ENCODE results near the gene ABCA2. TPM values are rescaled to one million over a fixed set of nuclear protein-coding genes. Genes with fewer than 3 reads are reported as not detected.

ABCA2 gene
- polyA plus RNA-seq, 1 experiment: 16.0 TPM

DNA sequence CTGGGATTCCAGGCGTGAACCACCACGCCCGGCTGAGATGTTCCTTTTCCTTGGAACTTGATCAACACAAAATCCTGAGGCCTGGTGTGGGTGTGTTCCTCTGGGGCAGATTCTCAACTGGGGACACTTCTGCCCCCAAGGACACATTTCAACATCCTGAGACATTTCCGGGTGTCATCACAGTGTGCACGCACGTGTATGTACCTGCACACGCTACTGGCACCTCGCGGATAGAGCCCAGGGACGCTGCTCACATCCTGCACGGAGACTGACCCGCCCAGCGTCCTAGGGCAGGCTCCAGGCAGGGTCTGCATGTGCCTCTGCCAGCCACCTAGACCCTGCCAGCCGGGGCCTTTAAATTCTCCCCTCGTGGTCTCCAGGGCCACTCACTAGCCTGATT, 34.3 kb upstream of the ABCA2 start:
- Histone ChIP-seq H3K4me3 (ENCODE audit: low read depth, low read length) (no peak overlapping the region), H3K36me3 (ENCODE audit: control insufficient read depth, insufficient read depth, low read length) (no peaks in the 10 kb centered on the region), H3K27me3 (ENCODE audit: control insufficient read depth, insufficient read depth, low read length) (no peaks in the 10 kb centered on the region)
- ChIA-PET POLR2A (no interaction called here), CTCF (interaction anchor here (0.8 to 9.4 kb wide), 3 partner anchors 14 to 33 kb away, joined by 4 to 153 read pairs (median 20); partner anchors contain the start of genes ABCA2 and NPDC1)
- DNase-seq (ENCODE audit: low read depth): no peak
- TF ChIP-seq, protein P1, sequence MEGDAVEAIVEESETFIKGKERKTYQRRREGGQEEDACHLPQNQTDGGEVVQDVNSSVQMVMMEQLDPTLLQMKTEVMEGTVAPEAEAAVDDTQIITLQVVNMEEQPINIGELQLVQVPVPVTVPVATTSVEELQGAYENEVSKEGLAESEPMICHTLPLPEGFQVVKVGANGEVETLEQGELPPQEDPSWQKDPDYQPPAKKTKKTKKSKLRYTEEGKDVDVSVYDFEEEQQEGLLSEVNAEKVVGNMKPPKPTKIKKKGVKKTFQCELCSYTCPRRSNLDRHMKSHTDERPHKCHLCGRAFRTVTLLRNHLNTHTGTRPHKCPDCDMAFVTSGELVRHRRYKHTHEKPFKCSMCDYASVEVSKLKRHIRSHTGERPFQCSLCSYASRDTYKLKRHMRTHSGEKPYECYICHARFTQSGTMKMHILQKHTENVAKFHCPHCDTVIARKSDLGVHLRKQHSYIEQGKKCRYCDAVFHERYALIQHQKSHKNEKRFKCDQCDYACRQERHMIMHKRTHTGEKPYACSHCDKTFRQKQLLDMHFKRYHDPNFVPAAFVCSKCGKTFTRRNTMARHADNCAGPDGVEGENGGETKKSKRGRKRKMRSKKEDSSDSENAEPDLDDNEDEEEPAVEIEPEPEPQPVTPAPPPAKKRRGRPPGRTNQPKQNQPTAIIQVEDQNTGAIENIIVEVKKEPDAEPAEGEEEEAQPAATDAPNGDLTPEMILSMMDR (IDR thresholded peaks at IDR 0.05; ENCODE audit: insufficient read depth, low read depth, low read length): no peak

GRCh38 chr9:137058521-137059234, 30.6 kb upstream of the ABCA2 start:
- no peak for DNase-seq (ENCODE audit: low read depth)
- Histone ChIP-seq H3K27me3 (ENCODE audit: control insufficient read depth, insufficient read depth, low read length) (peaks cover 5% of the 10 kb centered on the region), H3K4me3 (ENCODE audit: low read depth, low read length) (no peak overlapping the region), H3K36me3 (ENCODE audit: control insufficient read depth, insufficient read depth, low read length) (no peaks in the 10 kb centered on the region)
- CTCF ChIA-PET: interaction anchor here (0.8 to 2.3 kb wide), 4 partner anchors 8 to 29 kb away, joined by 3 to 11 read pairs (median 6); partner anchors contain the start of gene NPDC1
- POLR2A ChIA-PET: no interaction called here
- TF ChIP-seq, protein P1 (IDR thresholded peaks at IDR 0.05; ENCODE audit: insufficient read depth, low read depth, low read length): no peak

GRCh38 chr9:137057545-137057944, 29.5 kb upstream of the ABCA2 start:
- DNase-seq (ENCODE audit: low read depth): no peak
- ChIA-PET CTCF (interaction anchor here (1.8 to 3.2 kb wide), 3 partner anchors 10 to 11 kb away, joined by 8 to 26 read pairs (median 11); partner anchors contain the start of gene NPDC1), POLR2A (no interaction called here)
- Histone ChIP-seq H3K36me3 (ENCODE audit: control insufficient read depth, insufficient read depth, low read length) (no peaks in the 10 kb centered on the region), H3K4me3 (ENCODE audit: low read depth, low read length) (no peak overlapping the region), H3K27me3 (ENCODE audit: control insufficient read depth, insufficient read depth, low read length) (peaks cover 10% of the 10 kb centered on the region)
- TF ChIP-seq, protein P1 (IDR thresholded peaks at IDR 0.05; ENCODE audit: insufficient read depth, low read depth, low read length): no peak

- POLR2A ChIA-PET: no interaction called here
- H3K27me3 ChIP-seq (ENCODE audit: control insufficient read depth, insufficient read depth, low read length): peaks cover 12% of the 10 kb centered on the region
Measured at GRCh38 chr9:137056739-137057415, 28.8 kb upstream of the ABCA2 start.

More at GRCh38 chr9:137056739-137057415, 28.8 kb upstream of the ABCA2 start:
- Histone ChIP-seq H3K4me3 (ENCODE audit: low read depth, low read length) (no peak overlapping the region), H3K36me3 (ENCODE audit: control insufficient read depth, insufficient read depth, low read length) (no peaks in the 10 kb centered on the region)
- DNase-seq (ENCODE audit: low read depth): no peak
- CTCF ChIA-PET: interaction anchor here (1.7 to 5.6 kb wide), 6 partner anchors 7 to 28 kb away, joined by 5 to 49 read pairs (median 10); partner anchors contain the start of gene NPDC1
- TF ChIP-seq, protein P1 (IDR thresholded peaks at IDR 0.05; ENCODE audit: insufficient read depth, low read depth, low read length): no peak
